ENCODE data around the gene IFI27L1.

The IFI27L1 gene

DNA sequence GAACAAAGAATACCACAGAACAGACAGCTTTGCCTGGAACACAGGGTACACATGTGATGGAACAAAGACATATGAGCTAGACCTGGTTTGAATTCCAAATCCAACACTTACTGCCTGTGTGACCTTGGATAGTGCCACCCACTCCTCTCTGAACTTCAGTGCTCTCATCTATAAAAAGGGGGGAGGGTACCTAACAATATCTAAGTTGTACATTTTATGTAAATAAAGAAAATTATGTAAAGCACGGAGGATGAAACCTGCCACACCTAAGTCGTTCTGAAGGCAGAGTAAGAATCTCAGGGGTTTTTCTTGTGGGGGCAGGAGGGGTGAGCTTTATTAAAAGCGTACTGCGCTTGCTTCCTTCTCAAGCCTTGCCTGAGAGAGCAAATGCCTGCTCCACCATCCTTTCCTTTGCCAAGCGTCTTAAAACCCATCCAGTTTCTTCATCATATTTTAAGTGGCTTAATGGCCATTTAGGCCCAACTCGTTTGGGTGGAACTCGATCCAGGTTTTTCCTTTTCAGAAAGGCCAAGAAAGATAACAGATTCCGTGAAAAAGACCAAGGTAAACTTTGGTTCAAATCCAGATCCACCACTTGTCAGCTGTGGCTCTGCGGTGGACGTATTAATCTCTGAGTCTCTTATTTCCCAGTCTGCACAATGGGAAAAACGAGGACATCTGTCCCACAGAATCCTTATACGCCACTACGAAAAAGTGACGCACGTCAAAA is 1.1 kb upstream of the IFI27L1 start:
- DNase-seq (ENCODE audit: low read depth in 3 of 3), result no peak

DNA sequence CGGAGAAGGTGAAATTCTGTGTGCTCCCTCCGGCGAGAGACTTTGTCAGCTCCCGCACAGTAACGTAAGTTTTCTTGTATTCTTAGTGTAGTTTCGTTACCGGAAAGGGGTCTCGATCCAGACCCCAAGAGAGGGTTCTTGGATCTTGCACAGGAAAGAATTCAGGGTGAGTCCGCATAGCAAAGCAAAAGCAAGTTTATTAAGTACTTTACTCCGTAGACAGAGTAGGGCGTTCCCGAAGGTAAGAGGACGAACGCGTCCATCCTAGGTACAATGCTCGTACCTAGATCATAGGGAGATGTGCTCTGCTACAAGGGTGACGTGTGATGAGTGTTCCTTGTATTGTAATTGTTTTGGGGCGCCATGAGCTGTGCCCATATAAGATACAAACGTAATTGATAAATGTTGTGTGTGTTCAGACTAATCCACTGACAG is 293 bp downstream of the IFI27L1 start:
- no peak for DNase-seq (ENCODE audit: low read depth in 3 of 3)

DNA sequence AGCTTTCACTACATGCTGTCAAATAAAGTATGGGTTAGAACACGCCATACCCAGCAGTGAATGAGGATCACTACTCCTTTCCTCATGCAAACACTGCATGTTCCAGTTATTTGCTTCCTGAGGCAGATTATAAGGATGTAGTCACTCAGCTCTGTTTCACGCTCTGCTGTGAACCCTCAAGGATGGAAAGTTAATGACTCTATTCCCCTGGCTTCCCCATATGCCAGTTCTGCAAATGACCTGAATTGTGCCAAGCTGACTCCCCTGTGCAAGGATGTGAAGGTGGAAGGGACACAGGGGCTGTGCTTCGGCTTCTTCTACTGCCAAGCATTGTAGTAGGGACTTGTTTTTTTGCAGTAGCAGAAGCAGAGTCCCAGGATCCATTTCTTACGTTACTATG is 6.8 kb downstream of the IFI27L1 start:
- no peak for DNase-seq (ENCODE audit: low read depth in 3 of 3)

DNA sequence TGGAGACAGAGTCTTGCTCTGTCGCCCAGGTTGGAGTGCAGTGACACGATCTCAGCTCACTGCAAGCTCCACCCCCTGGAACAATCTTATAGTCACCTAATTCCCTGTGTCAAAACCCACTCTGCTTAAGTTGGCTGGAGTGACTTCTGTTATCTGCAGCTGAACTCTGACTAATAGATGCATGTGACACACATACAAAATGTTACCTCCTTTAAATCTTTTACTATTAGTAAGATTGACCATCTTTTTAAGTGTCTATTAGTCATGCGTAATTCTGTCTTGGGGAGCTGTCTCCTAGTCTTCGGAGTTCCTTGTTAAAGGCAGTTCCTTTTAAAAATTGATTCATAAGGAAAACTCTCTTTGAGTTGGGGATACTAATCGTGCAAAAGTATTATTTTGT is 7.4 kb downstream of the IFI27L1 start:
- DNase-seq (ENCODE audit: low read depth in 3 of 3), result no peak

DNA sequence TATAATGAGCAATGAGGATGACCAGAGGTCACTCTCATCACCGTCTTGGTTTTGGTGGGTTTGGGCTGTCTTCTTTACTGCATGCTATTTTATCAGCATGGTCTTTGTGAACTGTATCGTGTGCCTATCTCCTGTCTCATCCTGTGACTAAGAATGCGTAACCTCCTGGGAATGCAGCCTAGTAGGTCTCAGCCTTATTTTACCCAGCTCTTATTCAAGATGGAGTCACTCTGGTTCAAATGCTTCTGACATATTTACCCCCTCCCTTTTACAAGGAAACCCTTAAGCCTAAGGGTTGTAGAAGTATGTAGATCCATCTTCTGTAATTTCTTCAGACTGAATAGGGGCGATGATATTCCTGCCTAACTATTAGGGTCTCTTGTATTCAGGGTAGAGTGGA is 8.4 kb downstream of the IFI27L1 start:
- DNase-seq (ENCODE audit: low read depth in 3 of 3), result no peak

DNA sequence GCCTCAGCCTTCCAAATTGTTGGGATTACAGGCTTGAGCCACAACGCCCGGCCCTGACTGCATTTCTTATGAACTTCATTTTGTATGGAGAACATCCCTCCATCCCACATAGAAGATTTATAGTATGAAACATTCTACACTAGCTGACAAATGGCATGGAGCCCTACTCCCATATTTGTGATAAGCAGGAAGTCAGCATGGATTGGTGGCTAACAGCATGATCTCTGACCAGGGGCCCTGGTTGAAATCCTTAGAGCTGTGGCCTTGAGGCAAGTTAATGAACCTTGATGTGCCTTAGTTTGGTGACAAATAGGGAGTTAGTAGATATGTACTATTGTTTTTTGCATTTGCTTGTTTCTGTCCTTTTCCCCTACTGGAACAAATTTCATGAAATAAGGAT is 12.3 kb downstream of the IFI27L1 start:
- no peak for DNase-seq (ENCODE audit: low read depth in 3 of 3)

DNA sequence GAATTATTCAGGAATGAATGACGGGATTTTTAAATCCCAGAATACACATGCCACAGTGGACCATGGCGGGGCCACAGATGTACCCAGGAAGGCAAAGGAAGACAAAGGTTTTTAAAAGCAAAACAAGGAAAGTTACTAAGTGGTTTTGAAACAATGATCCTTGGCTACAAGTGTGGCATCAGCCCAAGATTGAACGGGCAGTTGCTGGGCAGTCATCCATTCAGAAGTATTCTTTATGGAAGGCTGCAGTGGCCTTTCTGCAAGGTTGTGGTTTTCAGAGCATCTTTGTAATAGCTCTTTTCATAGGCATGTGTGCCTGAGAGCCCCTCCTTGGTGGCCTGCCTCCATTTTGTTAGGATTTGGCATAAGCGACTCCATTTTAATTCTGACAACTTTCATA is 16.0 kb downstream of the IFI27L1 start:
- no peak for DNase-seq (ENCODE audit: low read depth in 3 of 3)

DNA sequence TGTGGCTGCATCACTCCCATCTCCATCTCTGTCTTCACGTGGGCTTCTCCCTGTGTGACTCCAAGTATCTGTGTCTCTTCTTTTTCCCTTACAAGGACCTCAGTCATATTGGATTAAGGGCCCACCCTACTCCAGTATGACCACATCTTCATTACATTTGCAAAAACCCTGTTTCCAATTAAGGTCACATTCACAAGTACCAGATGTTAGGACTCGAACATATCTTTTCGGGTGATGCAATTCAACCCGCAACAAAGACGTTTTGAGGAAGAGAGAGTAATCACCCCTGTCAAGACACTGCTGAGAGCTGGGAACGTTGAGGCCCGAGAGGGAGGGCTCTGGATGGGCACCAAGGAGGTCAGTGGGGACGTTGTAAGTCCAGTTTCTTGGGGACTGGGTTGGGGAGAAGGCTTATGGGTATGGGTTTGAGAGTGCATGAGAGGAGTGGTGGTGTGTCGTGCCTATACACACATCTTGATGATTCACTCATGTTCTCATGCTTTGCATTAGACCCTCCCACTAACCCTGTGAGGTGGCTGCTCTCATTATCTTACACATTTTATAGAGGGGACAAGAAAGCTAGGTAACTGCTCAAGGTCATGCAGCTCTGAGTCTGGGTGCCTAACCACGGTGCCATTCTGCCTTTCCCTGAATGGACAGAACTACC is 17.3 kb downstream of the IFI27L1 start:
- DNase-seq (ENCODE audit: low read depth in 3 of 3), result no peak

DNA sequence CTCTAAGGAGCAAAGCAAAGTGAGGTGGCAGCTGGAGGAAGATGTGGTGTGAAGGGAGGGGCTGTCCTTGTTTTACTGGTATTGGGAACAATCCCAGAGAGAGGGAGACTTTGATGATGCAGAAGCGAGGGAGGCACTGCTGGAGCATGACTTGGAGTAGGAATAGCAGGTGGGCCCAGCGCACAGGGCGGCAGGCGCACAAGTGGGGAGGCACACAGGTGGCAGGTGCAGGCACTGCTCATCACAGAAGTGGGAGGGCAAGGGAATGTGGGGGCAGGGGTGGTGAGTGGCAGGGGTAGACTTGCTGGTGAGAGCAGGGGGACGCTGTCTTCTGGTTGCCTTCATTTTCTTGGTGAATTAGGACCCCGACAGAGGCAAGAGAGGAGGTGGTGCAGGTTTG is 17.9 kb downstream of the IFI27L1 start:
- no peak for DNase-seq (ENCODE audit: low read depth in 3 of 3)

DNA sequence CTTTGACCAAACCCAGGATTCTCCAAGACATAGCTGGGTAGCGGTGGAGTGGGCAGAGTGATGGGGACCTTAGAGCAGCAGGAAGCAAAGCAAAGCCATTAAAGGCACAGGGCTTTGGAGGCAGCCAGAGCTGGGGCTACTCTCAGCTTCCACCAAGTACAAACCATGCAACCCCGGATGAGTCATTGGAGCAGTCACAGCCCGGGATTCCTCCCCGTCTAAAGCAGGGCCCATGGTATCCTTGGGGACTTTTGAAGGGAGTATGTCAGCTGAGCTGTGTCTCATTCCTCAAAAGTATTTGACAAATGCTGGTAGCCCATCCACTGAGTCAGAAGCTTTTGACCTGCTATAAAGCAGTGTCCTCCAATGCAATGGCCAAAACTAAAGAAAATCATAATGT is 19.7 kb downstream of the IFI27L1 start:
- DNase-seq (ENCODE audit: low read depth in 3 of 3), result no peak

DNA sequence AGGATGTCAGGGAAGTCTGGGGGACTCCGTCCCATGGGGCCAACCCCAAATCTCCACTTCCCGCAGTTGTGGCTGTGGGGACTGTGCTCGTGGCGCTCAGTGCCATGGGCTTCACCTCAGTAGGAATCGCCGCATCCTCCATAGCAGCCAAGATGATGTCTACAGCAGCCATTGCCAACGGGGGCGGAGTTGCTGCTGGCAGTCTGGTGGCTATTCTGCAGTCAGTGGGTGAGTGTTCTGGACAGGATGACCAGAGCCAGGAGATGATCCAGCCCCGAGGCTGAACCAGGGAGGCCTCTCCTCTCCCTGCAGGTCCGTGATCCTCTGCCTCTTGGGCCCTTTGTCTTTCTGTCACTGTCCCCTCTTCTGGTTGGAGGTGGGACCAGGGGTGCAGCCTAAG is 20.6 kb downstream of the IFI27L1 start:
- no peak for DNase-seq (ENCODE audit: low read depth in 3 of 3)

DNA sequence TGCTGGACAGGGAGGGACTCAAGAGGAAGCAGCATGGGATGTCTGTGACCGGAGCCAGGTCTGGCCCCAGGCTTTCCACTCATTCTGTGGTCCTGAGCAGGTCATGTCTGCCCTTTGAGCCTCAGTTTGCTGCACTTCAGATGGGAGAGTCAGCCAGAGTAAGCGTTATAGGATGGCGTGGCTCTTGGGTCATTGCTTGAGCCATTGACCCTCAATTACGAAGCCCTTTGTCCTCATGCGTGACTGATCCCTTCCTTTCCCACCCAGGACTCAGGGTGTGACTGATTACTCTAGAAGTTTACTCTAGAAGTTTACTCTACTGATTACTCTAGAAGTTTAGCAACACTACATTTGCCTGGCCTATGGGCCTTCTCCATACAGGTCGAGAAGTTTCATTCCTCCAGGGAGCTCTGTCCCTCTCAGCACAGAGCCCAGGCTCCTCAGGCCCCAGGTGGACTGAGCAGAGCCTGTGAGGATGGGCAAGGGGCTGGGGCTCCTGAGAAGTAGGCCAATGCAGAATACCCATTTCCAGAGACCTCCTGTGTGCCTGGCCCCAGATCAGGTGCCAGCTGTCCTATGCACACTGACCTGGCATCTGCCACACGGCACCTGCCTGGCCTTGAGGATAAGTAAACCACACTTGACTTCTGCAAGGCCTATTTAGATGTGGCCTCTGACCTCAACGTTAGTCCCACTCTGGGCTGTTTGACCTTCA is 21.8 kb downstream of the IFI27L1 start:
- no peak for DNase-seq (ENCODE audit: low read depth in 3 of 3)

DNA sequence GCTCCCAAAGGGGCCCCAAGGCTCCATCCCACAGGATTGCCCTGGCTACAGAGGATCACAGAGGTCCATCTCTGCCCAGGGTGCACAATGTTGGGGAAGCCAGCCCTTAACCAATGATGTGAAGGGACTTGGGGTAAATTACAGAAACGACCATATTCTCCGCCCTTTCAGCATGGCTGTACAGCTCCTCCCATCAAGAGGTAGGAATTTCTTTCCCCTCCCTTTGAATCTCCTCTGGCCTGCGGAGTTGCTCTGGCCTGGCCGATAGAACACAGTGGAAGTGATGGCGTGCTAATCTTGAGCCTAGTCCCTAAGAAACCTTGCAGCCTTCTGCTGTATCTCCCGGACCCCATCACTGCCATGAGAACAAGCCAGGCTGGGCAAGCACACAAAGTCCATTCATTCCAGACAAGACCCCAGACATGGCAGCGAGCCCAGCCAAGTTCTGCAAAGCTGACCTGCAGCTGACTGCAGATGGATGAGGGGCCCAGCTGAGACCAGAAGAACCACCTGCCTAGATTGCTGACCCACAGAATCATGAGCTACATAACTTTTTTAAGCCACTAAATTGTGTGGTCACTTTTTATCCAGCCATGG is 22.5 kb downstream of the IFI27L1 start:
- no peak for DNase-seq (ENCODE audit: low read depth in 3 of 3)

DNA sequence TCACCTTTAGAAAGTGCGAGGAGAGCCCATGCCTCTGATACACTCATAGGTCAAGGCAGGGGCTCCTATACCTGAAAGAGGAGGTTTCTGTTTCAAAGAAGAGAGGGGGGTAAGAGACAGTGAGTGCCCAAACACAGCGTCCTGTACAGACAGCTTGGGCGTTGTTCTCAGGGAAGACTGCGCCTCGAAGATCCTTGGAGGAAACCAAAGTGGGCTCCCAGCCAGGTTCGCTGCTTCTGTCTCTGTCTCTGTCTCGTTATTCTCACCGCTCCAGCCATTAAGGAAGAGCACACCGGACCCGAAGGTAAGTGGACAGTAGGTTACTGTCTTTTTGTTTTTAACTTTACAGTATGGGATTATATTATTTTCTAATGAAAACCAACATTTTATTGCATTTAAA is 23.6 kb downstream of the IFI27L1 start:
- DNase-seq (ENCODE audit: low read depth in 3 of 3), result no peak

DNA sequence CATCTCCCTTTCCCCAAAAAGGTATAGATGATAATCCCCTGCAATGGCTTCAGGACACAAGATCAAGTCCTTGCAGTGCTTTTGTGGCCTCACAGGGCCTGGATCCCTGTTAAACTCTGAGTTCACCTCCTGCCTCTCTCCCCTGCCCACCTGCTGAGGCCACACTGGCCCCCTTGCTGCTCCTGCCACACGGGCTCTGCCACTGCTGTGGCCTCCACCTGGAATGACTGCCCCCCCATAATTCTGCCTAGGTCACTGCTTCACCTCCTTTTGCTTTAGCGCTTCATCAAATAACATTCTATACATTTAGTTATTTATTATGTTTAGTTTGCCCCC is 28.8 kb downstream of the IFI27L1 start:
- DNase-seq (ENCODE audit: low read depth in 3 of 3), result no peak

DNA sequence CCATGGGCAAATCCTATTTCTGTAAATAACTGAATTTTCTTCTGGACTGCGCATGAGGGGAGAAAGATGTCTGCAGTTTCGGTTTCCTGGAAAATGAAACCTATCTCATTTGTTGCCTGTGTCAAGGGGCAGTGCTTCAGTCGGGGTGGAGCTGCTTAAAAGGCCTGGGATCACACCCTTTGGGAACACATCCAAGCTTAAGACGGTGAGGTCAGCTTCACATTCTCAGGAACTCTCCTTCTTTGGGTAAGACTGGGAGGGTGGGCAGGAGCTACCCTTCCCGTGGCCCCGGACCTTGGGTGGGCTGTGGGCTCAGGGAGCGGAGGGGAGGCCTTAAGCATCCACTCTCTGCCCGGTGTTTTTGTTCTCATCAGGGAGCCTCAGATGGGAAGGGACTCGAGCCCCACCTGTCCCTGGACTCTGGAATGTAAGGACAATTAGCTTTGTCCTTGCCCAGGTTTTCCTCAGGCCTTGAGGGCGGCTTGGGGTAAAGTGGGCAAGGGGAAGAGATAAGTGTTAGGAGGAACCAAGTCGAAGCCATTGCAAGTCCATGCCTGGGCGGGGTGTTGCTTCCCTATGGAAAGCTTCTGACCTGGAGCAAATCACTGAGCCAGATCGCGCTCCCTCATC is 29.6 kb downstream of the IFI27L1 start, which contains the start of gene IFI27:
Gene IFI27 (plus strand): TSS at position 185 of the 630 bp plus-strand sequence.
- DNase-seq (ENCODE audit: low read depth in 3 of 3), result no peak

DNA sequence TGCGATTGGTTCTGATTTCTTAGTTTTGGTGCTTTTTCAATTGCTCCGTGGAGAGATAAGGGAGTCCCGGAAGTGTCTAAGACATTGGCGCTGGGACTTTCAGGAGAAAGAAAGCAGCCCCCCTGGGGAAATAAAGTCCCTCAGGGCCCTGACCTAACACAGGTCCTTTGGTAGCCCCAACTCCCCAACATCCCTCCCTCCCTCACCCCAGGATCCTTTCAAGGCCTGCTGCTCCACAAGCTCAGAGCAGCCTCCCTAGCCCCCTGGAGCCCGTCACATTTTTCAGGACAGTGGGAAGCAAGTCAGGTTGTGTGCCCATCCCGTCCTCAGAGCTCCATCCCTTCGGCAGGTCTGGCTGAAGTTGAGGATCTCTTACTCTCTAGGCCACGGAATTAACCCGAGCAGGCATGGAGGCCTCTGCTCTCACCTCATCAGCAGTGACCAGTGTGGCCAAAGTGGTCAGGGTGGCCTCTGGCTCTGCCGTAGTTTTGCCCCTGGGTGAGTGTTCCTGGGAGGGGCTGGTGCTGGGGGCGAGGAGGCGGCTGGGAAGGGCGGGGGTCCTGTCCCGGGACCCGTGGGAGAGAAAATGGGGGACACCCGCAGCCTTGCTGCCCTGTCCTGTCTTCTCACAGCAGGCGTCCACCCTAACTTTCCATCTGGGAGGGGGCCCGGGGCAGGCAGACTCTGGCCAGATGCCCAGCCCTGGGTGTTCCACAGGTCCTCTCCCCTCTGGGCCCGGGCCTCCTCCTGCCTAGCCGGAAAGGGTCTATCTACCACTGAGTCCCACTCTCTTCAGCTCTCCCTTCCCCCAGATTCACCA is 30.4 kb downstream of the IFI27L1 start:
- no peak for DNase-seq (ENCODE audit: low read depth in 3 of 3)

DNA sequence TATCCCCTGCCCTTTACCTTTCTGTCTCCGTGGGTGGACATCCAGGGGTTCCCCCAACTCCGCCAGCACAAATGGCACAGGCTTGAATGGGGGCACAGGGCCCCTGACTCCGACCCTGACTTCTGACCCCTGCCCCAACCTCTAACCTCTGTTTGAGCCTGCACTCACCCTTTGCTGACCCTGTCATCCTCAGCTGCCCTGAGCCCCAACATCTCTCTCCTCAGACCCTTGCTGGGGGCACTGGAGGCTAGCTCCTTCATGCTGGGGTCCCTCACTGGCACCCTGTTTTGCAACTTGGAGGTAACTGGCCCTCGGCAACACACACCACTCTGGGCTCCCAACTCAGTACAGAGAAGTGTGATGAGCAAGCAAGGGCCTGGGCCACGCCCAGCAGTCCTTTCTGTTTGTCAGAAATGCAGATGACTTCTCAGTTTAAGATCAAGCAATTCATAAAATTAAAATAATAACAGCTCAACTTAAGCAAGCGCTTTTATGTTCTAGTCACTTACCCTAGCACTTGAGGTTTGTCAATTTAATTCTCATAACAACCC is 31.5 kb downstream of the IFI27L1 start:
- DNase-seq (ENCODE audit: low read depth in 3 of 3), result no peak

DNA sequence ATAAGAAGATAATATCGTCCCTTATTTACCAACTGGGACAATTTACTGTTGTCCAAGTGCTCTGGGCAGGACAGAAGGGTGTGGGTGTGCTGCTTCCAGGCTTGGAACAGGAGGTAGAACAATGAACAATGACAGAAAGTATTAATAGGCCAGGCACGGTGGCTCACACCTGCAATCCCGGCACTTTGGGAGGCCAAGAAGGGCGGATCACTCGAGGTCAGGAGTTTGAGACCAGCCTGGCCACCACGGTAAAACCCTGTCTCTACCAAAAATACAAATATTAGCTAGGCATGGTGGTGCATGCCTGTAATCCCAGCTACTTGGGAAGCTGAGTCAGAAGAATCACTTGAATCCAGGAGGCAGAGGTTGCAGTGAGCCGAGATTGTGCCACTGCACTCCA is 32.0 kb downstream of the IFI27L1 start:
- no peak for DNase-seq (ENCODE audit: low read depth in 3 of 3)

DNA sequence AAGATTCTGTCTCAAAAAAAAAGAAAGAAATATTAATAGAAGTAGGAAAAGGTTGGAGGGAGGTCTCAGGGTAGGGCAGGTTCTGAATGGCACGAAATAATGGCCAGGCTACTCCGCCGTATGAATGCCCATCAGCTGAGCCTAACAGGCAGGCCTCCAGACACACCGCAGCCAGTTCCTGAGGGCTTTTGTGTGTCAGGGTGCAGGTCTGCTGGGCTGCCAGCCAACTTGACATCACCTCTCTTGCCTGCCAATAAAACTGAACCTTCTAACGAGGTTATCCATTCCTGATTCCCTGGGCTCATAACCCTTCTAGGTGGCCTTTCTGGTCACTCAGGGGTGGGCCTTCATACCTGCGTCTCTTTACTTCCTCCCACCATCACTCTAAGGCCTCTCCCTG is 32.4 kb downstream of the IFI27L1 start:
- no peak for DNase-seq (ENCODE audit: low read depth in 3 of 3)

Data from stimulated activated CD4-positive, alpha-beta T cell treated with anti-CD3 and anti-CD28 coated beads, TNF-alpha, amount 100 ng/mL, for 48 hours (primary cell).